Nephron progenitor cell (in vitro differentiated cells): ENCODE results near the gene NXPE2.

Experiments used
- DNase-seq: peaks from one replicate; pipeline ENCODE4 v3.0.0; 2021
- H3K27ac Mint-ChIP-seq: 2 replicates; pipeline ENCODE4 v1.8.0; 2021; ENCODE audit warnings: mild to moderate bottlenecking, moderate library complexity, mixed read lengths
- H3K27me3 Mint-ChIP-seq: 2 replicates; pipeline ENCODE4 v1.8.0; 2021; ENCODE audit warnings: mild to moderate bottlenecking, low read depth, mixed read lengths; ENCODE audit not compliant: poor library complexity
- H3K36me3 Mint-ChIP-seq: 2 replicates; pipeline ENCODE4 v1.8.0; 2021; ENCODE audit warnings: low read depth, mixed read lengths
- H3K4me1 Mint-ChIP-seq: 2 replicates; pipeline ENCODE4 v1.8.0; 2021; ENCODE audit warnings: mixed read lengths
- H3K4me3 Mint-ChIP-seq: 2 replicates; pipeline ENCODE4 v1.8.0; 2021; ENCODE audit warnings: mild to moderate bottlenecking, moderate library complexity, mixed read lengths
- H3K9me3 Mint-ChIP-seq: 2 replicates; pipeline ENCODE4 v1.8.0; 2021; ENCODE audit warnings: mild to moderate bottlenecking, moderate library complexity, mixed read lengths
- CTCF ChIP-seq: fragments of 200-600 bp; sonication (generic); IDR thresholded peaks from 2 replicates; pipeline ENCODE4 v1.5.0; 2021; ENCODE audit warnings: antibody characterized with exemption

The NXPE2 gene

GRCh38 chr11:114724916-114725524 is 46.7 kb downstream of the NXPE2 start:
- Mint-ChIP-seq H3K27ac (no peak overlapping the region), H3K4me1 (peaks cover 6% of the 10 kb centered on the region), H3K4me3 (no peak overlapping the region), H3K9me3 (peaks cover 21% of the 10 kb centered on the region), H3K27me3 (no peaks in the 10 kb centered on the region), H3K36me3 (no peaks in the 10 kb centered on the region)
- TF ChIP-seq CTCF = no peak
- no peak for DNase-seq

GRCh38 chr11:114725623-114726022 is 47.3 kb downstream of the NXPE2 start:
- H3K4me1 Mint-ChIP-seq = peaks cover 6% of the 10 kb centered on the region
- H3K4me3 Mint-ChIP-seq = no peak overlapping the region
- H3K27ac Mint-ChIP-seq = no peak overlapping the region
- H3K27me3 Mint-ChIP-seq = no peaks in the 10 kb centered on the region
- H3K36me3 Mint-ChIP-seq = no peaks in the 10 kb centered on the region
- TF ChIP-seq CTCF = no peak
- H3K9me3 Mint-ChIP-seq = peaks cover 21% of the 10 kb centered on the region
- no peak for DNase-seq

- no peak for DNase-seq
- H3K27ac Mint-ChIP-seq = no peak overlapping the region
- no peak for TF ChIP-seq CTCF
- peaks cover 12% of the 10 kb centered on the region for H3K36me3 Mint-ChIP-seq
- H3K4me3 Mint-ChIP-seq = no peak overlapping the region
- H3K9me3 Mint-ChIP-seq = peaks cover 18% of the 10 kb centered on the region
- no peaks in the 10 kb centered on the region for H3K4me1 Mint-ChIP-seq
- no peaks in the 10 kb centered on the region for H3K27me3 Mint-ChIP-seq
These were observed 58.5 kb downstream of the NXPE2 start for GRCh38 chr11:114736806-114737205.

- Mint-ChIP-seq H3K27ac (no peak overlapping the region), H3K9me3 (peaks cover 20% of the 10 kb centered on the region), H3K4me1 (no peaks in the 10 kb centered on the region), H3K4me3 (no peak overlapping the region), H3K36me3 (peaks cover 14% of the 10 kb centered on the region), H3K27me3 (no peaks in the 10 kb centered on the region)
- peak; percentile 71 for TF ChIP-seq CTCF
- DNase-seq = peak; percentile 49
These were observed 60.6 kb downstream of the NXPE2 start for GRCh38 chr11:114738954-114739353.

GRCh38 chr11:114745150-114745671 is 66.9 kb downstream of the NXPE2 start:
- H3K4me1 Mint-ChIP-seq = no peaks in the 10 kb centered on the region
- peak overlapping the region; percentile 52 for H3K27ac Mint-ChIP-seq
- no peak for DNase-seq
- no peak overlapping the region for H3K4me3 Mint-ChIP-seq
- H3K36me3 Mint-ChIP-seq = peaks cover 19% of the 10 kb centered on the region
- H3K27me3 Mint-ChIP-seq = no peaks in the 10 kb centered on the region
- no peak for TF ChIP-seq CTCF
- peaks cover 33% of the 10 kb centered on the region for H3K9me3 Mint-ChIP-seq

GRCh38 chr11:114746013-114746412 is 67.7 kb downstream of the NXPE2 start:
- no peak for TF ChIP-seq CTCF
- no peaks in the 10 kb centered on the region for H3K4me1 Mint-ChIP-seq
- peaks cover 15% of the 10 kb centered on the region for H3K36me3 Mint-ChIP-seq
- peaks cover 29% of the 10 kb centered on the region for H3K9me3 Mint-ChIP-seq
- no peak for DNase-seq
- H3K27ac Mint-ChIP-seq = no peak overlapping the region
- H3K27me3 Mint-ChIP-seq = no peaks in the 10 kb centered on the region
- H3K4me3 Mint-ChIP-seq = no peak overlapping the region
